Eye (tissue), 1 donor: Measurements from ENCODE around the gene EVA1C.
"Not testable (repeated sequence)": the region's sequence is repeated elsewhere in the genome, so short reads cannot be mapped to it uniquely, and the experiment has no call there.

Source experiments
- DNase-seq: peaks from one replicate; pipeline ENCODE4 v3.0.0-alpha.2; 2015

Gene EVA1C

GRCh38 chr21:32505767-32506166 lies 93.3 kb downstream of the EVA1C start:
- DNase-seq, result not testable (repeated sequence)

- not testable (repeated sequence) for DNase-seq
These were observed 94.0 kb downstream of the EVA1C start for GRCh38 chr21:32506411-32506965.

- DNase-seq, result no peak
These were observed 94.9 kb downstream of the EVA1C start for GRCh38 chr21:32507342-32507919.

GRCh38 chr21:32508036-32508435 lies 95.5 kb downstream of the EVA1C start:
- not testable (repeated sequence) for DNase-seq

- DNase-seq, result no peak
These were observed 96.1 kb downstream of the EVA1C start for GRCh38 chr21:32508558-32508957.

- DNase-seq, result not testable (repeated sequence)
These were observed 96.5 kb downstream of the EVA1C start for GRCh38 chr21:32508975-32509374.

- no peak for DNase-seq
These were observed 102.0 kb downstream of the EVA1C start for GRCh38 chr21:32514275-32515055.

GRCh38 chr21:32515874-32516273 lies 103.4 kb downstream of the EVA1C start:
- no peak for DNase-seq

GRCh38 chr21:32516756-32517649 lies 104.5 kb downstream of the EVA1C start:
- no peak for DNase-seq

- no peak for DNase-seq
These were observed 107.7 kb downstream of the EVA1C start for GRCh38 chr21:32519945-32520874.

GRCh38 chr21:32520875-32521735 lies 108.6 kb downstream of the EVA1C start:
- peak; percentile 61 for DNase-seq

GRCh38 chr21:32521736-32522355 lies 109.3 kb downstream of the EVA1C start:
- no peak for DNase-seq

- DNase-seq, result no peak
These were observed 111.0 kb downstream of the EVA1C start for GRCh38 chr21:32523463-32523862.

- DNase-seq, result peak; percentile 76
These were observed 111.6 kb downstream of the EVA1C start for GRCh38 chr21:32523988-32524719.

GRCh38 chr21:32525282-32525681 lies 112.8 kb downstream of the EVA1C start:
- no peak for DNase-seq

- no peak for DNase-seq
These were observed 117.2 kb downstream of the EVA1C start for GRCh38 chr21:32529679-32530078.

- DNase-seq, result not testable (repeated sequence)
These were observed 118.3 kb downstream of the EVA1C start for GRCh38 chr21:32530809-32531208.

GRCh38 chr21:32531561-32531960 lies 119.1 kb downstream of the EVA1C start:
- not testable (repeated sequence) for DNase-seq

- DNase-seq, result no peak
These were observed 120.1 kb downstream of the EVA1C start for GRCh38 chr21:32532636-32533035.

GRCh38 chr21:32533053-32533452 lies 120.5 kb downstream of the EVA1C start:
- no peak for DNase-seq
